HG03558 (cell line): Measurements from ENCODE around the gene CCT7.
"Not testable (repeated sequence)": the region's sequence is repeated elsewhere in the genome, so short reads cannot be mapped to it uniquely, and the experiment has no call there.

Experiments
- ATAC-seq: cut with Tn5 transposase; IDR thresholded peaks from one replicate; pipeline ENCODE4 v1.9.1; 2021; ENCODE audit warnings: moderate number of reproducible peaks; ENCODE audit not compliant: unreplicated experiment; ENCODE audit errors: extremely low read depth

The CCT7 gene

DNA sequence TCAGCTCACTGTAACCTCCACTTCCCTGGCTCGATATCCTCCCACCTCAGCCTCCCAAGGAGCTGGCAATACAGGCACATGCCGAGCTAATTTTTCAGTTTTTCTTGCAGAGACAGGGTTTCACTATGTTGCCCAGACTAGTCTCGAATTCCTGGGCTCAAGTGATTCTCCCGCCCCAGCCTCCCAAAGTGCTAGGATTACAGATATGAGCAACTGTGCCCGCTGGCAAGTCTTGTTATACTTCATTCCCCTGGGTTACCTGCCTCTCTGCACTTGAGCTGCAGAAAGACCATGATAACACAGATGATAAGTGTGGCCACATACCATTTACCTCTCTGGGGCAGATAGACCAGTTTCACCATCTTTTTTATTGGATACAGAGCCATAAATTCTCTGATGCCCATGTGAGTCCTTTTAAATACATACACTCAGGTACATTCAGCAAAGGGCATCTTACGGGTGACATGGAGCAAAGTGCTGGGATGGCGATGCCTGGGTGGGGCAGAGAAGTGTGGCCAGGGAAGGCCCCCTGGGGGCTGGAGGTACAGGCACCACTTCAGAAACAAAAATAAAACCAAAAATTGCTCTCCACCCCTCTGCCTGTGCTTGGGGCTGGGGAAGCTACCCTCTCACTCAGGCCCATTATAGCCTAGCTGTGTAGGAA, 20.4 kb downstream of the CCT7 start:
- no peak for ATAC-seq

DNA sequence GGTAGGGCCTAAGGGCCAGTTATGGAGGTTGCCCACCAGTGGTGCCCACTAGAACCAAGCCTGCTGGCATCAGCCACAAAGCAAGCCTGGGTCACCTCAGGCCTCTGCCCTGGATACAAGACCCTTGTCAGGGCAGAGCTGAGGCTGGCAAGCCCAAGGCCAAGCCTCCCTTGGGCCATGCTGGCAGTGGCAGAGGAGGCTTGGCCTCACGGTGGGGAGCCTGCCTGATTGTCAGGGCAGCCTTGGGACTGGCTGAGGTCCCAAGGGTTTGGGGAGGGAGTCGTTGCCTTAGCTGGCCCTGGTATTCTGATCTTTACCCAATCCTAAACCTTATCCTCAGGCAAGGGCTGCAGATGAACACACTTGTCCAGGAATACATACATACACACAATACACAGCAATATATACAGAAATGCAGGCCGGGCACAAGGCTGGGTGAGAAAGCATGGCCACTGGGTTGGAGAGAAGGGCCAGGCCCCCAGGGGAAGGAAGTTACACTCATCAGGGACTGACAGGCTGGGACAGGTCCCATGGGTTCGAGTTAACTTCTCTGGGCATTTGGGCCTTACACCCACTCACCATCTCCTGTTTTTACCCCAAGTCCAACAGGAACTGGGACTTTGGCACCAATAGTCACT, 21.0 kb downstream of the CCT7 start:
- ATAC-seq: no peak

DNA sequence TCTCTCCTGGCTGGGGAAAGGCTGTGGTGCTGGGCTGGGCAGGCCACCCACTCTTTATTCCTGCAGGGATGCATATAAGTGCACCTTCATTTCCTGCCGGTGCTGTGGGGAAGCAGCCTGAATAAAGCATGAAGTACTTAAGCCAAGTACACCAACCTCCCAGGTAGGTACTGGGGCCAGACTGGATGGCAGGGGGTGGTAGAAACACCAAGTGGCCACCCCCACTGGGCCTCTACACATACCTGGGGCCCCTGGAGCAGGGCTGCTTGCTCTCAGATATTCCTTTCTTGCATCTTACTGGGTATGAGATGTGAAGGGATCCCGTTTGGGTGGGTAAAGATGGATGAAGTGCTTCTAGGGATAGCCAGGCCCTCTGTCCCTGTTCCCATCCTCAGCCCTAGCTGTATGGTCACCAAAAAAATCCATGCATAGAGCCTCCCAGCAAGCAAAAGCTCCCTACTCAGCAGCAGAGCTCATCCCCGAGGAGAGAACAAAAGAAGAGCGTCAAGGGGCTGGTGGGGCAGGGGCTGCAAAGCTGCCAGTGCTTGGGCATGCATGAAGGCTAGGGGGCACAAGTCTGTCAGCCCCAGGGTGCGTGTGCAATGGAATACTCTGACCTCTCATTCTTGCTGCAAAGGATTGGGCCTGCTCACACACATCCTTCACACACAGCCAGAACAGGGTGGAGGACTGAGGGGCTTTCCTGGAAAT, 22.0 kb downstream of the CCT7 start:
- ATAC-seq: no peak

DNA sequence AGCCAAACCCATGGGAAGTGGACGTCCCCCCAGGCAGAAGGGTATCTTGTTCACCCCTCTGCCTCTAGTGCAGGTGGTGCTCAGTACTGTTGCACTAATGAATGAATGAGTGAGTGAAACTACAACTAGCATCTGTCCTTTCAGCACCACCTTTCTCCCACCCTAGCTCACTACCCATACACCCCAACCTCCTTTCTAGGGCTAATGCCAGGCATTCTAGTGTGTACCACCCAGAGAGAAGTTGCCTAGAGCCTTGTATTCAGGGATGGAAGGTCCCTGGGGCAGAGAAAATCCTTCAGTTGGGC, 22.5 kb downstream of the CCT7 start:
- no peak for ATAC-seq

DNA sequence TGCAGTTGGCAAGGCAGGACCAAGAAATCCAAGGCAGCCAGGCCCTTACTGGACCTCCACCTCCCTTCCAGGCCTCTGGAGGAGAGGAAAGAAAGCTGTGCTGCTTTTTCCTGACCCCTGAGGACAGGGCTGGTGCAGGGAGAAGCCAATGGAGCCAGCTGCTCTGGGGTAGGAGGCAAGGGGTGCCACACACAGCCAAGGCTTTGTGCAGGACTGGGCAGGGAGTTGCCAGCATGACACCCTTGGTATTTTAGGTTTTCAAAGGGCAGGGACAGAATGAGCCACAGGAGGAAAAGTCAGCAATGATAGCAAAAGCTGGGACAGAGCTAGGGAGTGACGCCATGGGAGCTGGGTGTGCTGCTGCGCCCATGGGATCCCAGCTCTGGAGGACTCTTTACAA, 22.9 kb downstream of the CCT7 start:
- no peak for ATAC-seq

DNA sequence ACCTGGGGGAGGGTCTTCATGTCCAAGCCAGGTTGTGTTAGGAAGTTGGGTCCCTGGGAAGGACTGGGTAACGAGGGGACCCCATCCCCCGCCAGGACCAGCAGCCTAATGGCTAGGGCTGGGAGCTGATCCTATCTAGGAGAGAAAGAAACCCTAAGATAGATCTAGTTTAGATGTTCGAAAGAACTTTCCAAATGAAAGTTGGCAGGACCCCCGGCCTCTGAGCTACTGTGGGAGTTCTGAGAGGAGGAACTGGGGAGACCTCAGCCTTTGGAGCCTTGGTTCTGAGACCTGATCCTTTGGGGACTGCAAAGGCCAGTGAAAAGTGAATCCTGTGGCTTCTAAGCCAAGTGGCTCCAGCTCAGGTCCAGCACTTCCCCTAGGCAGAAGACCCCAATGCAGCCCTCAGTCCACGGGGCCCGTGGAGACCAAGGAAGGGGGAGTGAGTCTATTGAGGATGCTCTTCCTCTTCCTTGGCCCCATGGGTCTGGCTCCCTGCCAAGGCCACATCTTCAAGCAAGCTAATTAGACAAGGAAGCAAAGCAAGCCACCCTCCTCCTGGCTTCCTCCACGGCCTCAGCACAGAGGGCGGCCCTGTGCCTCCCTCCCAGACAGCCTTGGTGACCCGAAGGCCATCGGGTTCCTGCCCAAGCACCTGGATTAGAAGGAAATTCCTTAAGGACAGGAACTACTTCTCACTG, 23.5 kb downstream of the CCT7 start:
- no peak for ATAC-seq

DNA sequence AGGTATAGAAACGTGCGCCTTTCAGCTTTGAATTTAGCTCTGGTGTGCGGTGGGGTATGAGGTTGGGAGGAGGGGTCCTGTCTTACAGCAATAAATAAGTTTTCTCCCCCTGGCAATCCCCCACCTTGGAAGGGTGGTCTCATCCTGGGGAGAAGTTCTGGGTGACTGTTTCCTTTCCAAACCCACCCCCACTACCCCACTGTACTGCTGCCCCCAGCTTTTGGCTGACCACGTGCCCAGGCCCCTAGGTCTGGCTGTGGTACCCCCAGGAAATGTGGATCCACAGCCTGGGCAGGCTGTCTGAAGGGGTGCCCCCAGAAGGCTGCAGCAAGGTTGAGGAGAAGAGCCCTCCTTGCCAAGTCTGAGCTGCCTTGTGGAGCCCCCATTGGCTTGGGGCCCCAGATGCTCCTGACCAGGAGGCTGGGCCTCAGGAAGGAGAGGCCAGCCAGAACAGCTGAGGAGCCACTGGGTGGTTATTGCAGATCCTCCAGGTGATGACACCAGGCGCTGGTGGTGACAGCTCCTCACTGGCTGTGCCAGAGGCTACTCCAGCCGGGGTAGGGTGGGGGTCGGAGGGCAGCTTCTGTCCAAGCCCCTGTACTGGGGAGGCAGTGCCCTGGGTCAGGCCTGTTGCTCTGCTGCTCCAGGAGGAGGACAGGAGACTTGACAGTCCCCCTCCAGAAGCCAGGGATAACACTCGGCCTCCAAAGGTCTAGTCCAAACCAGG, 24.2 kb downstream of the CCT7 start:
- no peak for ATAC-seq

DNA sequence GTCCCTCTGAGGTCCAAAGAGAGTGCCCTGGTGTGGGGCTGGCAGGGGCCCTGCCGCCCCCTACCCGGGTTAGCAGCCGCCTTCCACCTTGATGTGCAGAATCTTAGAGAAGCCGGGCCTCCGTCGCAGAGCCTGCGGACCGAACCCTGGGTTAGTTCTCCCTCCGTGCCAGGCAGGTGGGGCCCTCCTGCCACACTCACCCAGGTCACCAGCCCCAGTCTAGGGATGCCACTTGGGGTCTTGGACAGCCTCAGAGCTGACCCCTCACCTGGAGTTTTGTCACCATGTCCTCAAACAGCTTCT, 24.8 kb downstream of the CCT7 start:
- ATAC-seq: no peak

DNA sequence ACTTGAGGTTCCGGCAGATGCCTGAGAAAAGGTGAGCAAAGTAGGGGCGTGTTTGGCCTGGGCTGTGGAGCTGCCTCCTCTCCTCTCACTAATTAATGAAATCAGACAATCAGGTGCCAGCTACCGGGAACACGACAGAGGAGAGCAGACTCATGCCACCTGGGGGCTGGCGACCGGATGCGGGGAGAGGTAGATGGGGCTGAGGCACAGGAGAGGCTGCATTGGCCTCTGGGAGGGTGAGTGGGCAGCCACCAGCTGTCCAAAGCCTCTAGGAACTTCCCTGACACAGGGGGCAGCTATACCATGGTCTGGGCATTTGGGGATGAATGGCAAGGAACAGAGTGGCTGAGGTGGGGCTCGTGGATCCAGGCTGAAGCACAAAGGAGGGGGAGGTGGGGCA, 25.2 kb downstream of the CCT7 start:
- no peak for ATAC-seq

DNA sequence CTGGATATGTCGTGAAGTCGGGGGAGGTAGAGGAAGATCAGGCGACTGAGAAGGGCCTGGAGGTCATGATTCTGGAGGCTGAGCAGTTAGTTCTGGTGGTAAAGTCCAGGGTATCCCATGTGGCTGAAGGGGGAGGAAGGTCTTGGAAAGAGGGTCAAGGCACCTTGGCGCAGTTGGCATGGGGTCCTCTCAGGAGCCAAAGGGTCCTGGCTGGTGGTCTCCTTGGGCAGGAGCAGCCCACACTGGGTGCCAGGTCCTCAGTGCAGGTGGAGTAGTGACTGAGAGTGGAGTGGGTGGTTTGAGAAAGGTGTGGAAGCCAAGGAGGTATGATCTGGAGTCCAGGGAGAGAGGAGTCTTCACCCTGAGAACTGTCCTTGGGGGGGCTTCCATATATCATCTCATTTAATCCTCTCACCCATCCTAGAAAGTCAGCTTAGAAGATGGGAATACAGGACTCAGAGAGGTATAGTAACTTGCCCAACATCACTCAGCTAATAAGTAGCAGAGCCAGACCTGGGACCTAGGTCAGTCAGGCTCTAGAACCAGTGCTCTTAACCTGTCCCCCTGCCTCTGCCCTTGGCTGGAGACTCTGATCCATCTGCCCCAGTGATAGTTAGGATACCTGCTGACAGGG, 25.7 kb downstream of the CCT7 start:
- no peak for ATAC-seq

DNA sequence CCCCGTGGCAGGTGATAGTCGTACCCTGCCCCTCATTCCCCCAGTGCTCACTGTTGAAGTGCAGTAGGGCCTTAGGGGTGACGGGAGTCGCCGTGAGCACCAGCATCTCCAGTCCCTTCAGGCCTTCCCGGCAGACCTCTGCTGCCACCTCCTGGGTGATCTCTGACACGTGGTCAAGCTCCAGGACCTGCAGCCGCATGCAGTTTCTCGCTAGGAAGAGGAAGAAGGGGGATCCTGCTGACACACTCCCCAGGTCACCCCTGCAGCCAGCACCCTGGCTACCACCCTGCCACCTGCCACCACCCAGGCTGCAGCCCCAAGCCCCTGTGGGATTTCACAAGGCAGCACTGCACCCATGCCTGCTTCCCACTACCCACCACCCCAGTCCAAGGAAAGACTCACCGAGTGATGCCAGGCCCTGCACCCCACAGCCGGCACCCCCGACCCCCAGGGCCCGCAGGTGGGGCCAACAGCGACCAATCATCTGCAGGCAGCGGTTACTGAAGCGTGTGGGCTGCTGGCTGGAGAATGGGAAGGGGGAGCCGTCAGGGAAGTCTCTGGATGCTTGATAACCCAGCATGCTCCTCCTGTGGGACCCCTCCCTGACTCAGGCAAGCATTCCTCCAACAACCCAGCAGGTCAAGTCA, 26.4 kb downstream of the CCT7 start:
- ATAC-seq: no peak

DNA sequence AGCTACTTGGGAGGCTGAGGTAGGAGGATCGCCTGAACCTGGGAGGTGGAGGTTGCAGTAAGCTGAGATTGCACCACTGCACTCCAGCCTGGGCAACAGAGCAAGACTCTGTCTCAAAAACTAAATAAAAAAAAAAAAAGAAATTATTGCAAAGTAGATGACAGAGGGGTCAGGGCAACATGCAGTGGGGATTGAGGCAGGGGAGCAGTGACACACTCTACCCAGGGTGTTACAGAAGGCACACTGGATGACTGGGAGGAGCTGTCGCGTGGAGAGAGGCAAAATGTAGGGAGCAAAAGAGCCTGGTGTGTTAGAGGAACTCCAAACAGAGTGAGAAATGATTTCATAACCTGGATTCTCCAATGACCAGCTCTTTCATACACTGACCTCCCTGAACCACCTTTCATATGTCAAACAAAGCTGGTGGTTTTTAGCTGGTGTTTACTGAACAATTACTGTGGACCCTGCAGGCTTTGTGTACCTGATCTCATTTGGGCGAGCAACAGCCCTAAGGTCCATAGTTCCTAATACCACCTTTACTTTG, 28.1 kb downstream of the CCT7 start:
- ATAC-seq: no peak

DNA sequence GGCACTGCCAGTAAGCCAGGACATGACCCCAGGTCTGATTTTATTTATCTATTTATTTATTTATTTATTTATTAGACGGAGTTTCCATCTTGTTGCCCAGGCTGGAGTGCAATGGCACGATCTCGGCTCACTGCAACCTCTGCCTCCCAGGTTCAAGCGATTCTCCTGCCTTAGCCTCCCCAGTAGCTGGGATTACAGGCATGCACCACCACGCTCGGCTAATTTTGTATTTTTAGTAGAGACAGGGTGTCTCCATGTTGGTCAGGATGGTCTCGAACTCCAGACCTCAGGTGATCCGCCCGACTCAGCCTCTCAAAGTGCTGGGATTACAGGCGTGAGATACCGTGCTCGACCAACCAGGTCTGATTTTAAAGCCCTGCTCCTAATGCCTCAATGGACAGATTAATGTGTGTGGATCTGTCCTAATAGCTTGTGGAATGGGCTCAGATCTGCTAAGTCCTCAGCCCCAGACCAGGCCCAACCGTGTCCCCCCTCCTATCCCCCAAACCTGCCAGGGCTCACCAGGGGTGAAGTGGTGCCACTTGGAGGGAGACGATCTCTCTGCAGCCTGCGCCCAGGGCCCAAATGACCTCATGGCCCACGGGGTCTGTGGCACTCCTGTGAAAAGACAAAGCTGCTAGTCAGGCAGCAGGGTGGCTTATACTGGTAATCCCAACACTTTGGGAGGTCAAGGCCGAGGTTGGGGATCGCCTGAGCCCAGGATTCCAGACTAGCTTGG, 28.8 kb downstream of the CCT7 start:
- ATAC-seq: not testable (repeated sequence)

DNA sequence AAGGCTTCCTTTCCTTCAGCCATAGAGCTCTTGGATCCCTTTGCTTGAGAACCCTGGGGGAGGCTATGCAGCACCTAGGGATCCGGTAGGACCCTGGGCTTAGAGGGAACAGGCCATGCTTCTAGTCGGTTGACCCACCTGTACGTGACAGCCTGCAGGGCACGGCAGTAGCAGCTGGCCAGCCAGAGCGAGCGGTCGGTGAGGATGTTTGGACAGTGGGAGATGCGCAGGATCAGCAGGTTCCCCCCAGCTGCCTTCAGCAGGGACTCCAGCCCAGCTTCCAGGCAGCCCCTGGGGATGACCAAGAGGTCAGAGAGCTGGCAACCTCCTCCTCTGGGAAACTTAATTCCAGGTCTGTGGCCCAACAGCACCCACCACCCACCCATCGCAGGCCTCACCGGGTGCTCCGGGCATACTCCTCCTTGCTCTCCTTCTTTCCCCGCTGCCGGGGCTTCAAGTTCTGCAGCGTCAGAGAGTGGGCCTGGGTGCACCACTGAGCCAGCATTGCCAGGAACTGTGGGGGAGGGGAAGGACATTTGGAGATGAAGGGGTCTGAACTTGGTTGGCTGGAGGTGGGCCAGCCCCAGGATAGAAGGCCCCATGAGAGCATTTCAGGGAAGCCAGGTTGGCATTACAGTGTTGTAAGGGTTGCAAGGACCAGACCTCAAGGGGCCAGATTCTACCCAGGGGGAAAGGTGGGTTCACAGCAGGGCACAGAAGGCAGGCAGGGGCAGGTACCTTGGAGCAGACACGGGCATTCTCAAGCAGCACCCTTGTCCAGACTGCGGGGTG, 29.6 kb downstream of the CCT7 start:
- no peak for ATAC-seq

DNA sequence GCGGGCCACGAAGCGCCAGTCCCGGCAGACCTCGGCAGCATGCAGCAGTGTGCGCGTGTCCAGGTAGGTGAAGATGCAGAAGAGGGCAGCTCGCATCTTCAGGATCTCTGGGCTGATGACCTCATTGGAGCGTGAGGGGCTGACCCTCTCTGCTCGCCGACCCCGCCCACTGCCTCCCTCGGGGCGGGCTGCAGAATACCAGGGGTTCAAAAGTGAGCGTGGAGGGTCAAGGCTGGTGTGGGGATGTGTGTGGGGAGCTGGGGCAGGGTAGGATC, 30.2 kb downstream of the CCT7 start:
- ATAC-seq: no peak

DNA sequence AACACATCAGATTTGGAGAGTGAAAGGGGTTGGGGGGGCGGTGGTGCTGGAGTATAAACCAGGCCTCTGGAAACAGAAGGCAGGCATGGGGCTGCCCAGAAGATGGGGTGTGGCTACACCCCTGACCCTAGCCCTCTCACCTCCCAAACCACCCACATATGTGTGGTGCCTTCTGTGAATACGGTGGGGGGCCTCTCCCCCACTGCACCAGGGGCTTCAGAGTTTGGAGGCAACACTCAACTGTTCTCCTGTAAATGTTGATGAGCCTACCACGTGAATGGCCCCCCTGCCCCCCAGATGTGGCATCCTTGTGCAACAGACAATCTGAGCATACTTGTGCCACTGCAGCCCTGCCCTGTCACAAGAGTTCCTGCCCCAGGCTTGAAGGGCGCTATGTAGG, 30.7 kb downstream of the CCT7 start:
- ATAC-seq: no peak

DNA sequence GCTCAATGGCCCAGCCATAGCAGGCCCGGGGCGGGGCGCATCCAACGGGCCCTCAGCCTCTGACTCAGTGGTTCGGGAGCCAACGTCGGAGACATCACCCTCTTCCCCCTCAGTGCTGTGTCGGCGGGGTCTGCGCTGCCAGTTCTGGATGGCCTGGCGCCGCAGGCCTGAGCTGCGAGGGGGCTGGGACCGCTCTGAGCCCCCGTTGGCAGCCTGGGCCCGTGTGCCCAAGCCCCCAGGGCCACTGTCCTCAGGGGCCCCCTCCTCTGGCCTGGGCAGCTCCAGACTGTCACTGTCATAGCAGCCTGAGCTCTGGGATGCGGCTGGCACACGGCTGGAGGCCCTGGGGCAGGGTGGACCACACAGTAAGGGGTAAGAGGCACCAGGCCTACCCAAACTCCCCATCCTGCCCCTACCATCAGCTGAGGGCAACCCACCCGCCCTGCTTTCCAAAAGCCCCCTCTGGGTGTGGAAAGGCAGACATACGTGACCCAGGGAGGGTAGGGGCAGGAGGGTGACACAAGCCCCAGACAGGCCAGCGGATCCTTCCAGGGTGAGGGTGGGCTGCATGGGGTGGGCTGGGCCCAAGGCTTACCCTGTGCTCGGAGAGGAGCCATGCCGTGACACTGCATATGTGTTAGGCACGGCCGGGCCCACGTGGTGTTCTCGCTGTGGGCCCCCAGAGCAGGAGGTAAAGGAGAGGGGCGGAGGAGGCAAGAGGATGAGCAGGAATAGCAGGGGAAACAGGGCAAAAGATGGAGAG, 31.4 kb downstream of the CCT7 start:
- no peak for ATAC-seq
